ENCODE data around the gene C1QTNF9.

The C1QTNF9 gene

DNA sequence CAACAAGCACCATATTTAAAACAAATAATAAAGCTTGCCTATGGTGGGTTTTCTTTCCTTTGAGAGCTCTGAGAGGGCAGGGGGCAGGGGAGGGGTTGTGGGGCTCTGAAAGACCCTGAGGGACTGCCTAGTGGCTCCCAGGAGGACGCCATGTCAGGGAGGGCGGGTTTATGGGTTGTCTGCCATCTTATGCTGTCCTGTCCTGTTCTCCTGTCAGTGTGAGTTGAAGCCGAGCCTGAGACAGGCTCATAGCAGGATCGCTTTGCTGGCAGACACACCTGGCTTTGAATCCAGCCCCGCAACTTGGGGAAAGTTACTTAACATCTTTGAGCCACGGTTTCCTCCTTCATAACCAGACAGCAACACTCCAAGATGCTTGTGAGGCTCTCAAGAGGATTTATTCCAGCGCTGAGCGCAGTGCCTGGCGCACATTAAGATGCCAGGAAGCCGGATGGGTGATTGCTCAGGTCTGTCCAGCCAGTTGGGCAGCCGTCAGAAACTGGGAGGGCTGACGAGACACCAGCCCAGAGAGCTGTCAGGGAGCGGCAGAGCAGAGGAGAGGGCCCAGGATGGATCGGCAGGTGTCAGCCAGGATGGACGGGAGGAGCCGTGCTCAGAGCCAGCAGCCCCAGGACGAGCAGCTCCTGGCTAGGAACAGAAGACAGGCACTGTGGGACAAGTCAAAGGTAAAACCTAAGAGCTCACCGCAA is 36.8 kb upstream of the C1QTNF9 start:
- Histone ChIP-seq H3K36me3 (ENCODE audit: insufficient read depth, low read length) (no peaks in the 10 kb centered on the region), H2AFZ (ENCODE audit: low read length, unreplicated experiment) (peak overlapping the region; percentile 93), H3K79me2 (ENCODE audit: control insufficient read depth, insufficient read depth, low read length, unreplicated experiment) (no peaks in the 10 kb centered on the region), H3K4me1 (ENCODE audit: control insufficient read depth, insufficient read depth, low read length, unreplicated experiment) (peaks cover 22% of the 10 kb centered on the region), H3K27me3 (ENCODE audit: insufficient read depth, low read length) (no peaks in the 10 kb centered on the region), H3K27ac (ENCODE audit: low read depth, low read length) (peak overlapping the region; percentile 53), H3K4me3 (ENCODE audit: low read depth, low read length) (peak overlapping the region; percentile 79)

GRCh38 chr13:24273926-24274325 is 35.5 kb upstream of the C1QTNF9 start:
- Histone ChIP-seq H3K79me2 (ENCODE audit: control insufficient read depth, insufficient read depth, low read length, unreplicated experiment) (no peaks in the 10 kb centered on the region), H2AFZ (ENCODE audit: low read length, unreplicated experiment) (no peak overlapping the region), H3K27ac (ENCODE audit: low read depth, low read length) (no peak overlapping the region), H3K36me3 (ENCODE audit: insufficient read depth, low read length) (no peaks in the 10 kb centered on the region), H3K27me3 (ENCODE audit: insufficient read depth, low read length) (no peaks in the 10 kb centered on the region), H3K4me3 (ENCODE audit: low read depth, low read length) (no peak overlapping the region), H3K4me1 (ENCODE audit: control insufficient read depth, insufficient read depth, low read length, unreplicated experiment) (peaks cover 17% of the 10 kb centered on the region)

DNA sequence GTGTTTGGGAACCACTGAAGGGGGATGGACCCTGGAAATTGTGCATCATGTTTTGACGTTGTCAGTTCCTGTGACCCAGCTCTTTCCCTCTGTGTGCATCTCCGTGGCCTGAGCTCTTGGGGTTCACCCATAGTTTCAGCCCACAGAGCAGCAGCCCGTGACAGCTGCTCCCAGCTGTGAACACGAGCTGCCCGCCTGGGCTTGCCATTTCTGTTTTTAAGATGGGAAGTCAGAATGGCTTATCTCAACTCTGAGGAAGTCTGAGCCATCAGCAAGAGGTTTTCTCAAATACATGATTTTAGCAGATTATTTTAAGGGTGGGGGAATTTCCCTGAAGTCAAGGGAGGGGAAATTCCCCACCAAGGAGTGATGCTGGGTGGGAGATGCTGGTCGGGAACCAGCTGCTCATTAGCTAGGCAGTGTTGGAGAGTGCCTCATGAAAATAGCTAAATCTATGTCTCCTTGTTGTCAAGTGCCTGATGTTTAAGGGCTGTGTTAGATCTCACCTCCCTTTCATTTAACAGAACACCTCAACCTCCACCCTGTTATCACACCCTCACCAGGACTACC is 34.8 kb upstream of the C1QTNF9 start:
- Histone ChIP-seq H2AFZ (ENCODE audit: low read length, unreplicated experiment) (no peak overlapping the region), H3K4me3 (ENCODE audit: low read depth, low read length) (no peak overlapping the region)

DNA sequence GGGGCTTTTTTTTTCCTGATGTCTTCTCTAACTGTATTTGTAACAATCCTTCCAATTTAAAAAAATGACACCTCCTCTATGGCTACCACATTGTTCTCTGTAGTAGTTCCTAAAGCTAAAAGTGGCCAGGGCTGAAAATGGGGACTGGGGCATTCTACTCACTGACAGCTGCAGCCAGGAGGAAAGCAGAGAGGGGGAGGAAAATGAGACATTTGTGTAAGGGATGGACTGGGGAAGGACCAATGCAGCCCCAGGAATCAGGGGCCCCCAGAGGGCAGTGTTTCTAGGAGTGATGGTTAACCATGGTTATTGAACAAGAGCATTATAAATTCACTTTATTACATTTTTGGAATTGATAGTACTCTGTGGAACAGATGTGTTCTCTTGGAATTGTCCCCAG is 34.3 kb upstream of the C1QTNF9 start:
- H3K27me3 ChIP-seq (ENCODE audit: insufficient read depth, low read length), result no peaks in the 10 kb centered on the region
- H3K4me1 ChIP-seq (ENCODE audit: control insufficient read depth, insufficient read depth, low read length, unreplicated experiment), result peaks cover 15% of the 10 kb centered on the region
- no peak overlapping the region for H3K4me3 ChIP-seq (ENCODE audit: low read depth, low read length)
- H3K79me2 ChIP-seq (ENCODE audit: control insufficient read depth, insufficient read depth, low read length, unreplicated experiment), result no peaks in the 10 kb centered on the region
- no peak overlapping the region for H2AFZ ChIP-seq (ENCODE audit: low read length, unreplicated experiment)
- H3K27ac ChIP-seq (ENCODE audit: low read depth, low read length), result no peak overlapping the region
- no peaks in the 10 kb centered on the region for H3K36me3 ChIP-seq (ENCODE audit: insufficient read depth, low read length)

More for the DNA sequence above, 34.8 kb upstream of the C1QTNF9 start:
- H3K27me3 ChIP-seq (ENCODE audit: insufficient read depth, low read length), result no peaks in the 10 kb centered on the region
- H3K79me2 ChIP-seq (ENCODE audit: control insufficient read depth, insufficient read depth, low read length, unreplicated experiment), result no peaks in the 10 kb centered on the region
- H3K27ac ChIP-seq (ENCODE audit: low read depth, low read length), result no peak overlapping the region
- H3K36me3 ChIP-seq (ENCODE audit: insufficient read depth, low read length), result no peaks in the 10 kb centered on the region
- H3K4me1 ChIP-seq (ENCODE audit: control insufficient read depth, insufficient read depth, low read length, unreplicated experiment), result peaks cover 17% of the 10 kb centered on the region

- H2AFZ ChIP-seq (ENCODE audit: low read length, unreplicated experiment), result no peak overlapping the region
- H3K27ac ChIP-seq (ENCODE audit: low read depth, low read length), result no peak overlapping the region
- no peaks in the 10 kb centered on the region for H3K79me2 ChIP-seq (ENCODE audit: control insufficient read depth, insufficient read depth, low read length, unreplicated experiment)
- H3K4me1 ChIP-seq (ENCODE audit: control insufficient read depth, insufficient read depth, low read length, unreplicated experiment), result peaks cover 9% of the 10 kb centered on the region
- no peaks in the 10 kb centered on the region for H3K27me3 ChIP-seq (ENCODE audit: insufficient read depth, low read length)
- no peaks in the 10 kb centered on the region for H3K36me3 ChIP-seq (ENCODE audit: insufficient read depth, low read length)
- no peak overlapping the region for H3K4me3 ChIP-seq (ENCODE audit: low read depth, low read length)
Measured at GRCh38 chr13:24276306-24276705, 33.1 kb upstream of the C1QTNF9 start.

DNA sequence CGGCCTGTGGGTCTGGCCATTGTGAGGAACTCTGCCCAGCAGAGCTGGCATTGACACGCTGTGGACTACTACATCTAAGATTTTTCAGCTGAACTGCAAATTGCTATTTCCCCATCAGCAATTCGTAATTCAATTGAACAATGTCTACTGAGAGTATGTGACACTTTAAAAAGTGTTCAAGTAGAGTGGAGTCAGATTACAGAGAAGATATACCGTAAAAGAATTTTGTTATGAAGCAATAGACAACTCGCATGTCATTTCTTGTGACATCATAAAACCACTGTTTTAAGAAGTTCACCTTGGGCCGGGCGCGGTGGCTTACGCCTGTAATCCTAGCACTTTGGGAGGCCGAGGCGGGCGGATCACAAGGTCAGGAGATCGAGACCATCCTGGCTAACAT is 32.5 kb upstream of the C1QTNF9 start:
- no peak overlapping the region for H3K27ac ChIP-seq (ENCODE audit: low read depth, low read length)
- H3K36me3 ChIP-seq (ENCODE audit: insufficient read depth, low read length), result no peaks in the 10 kb centered on the region
- H3K79me2 ChIP-seq (ENCODE audit: control insufficient read depth, insufficient read depth, low read length, unreplicated experiment), result no peaks in the 10 kb centered on the region
- H2AFZ ChIP-seq (ENCODE audit: low read length, unreplicated experiment), result no peak overlapping the region
- H3K27me3 ChIP-seq (ENCODE audit: insufficient read depth, low read length), result no peaks in the 10 kb centered on the region
- H3K4me1 ChIP-seq (ENCODE audit: control insufficient read depth, insufficient read depth, low read length, unreplicated experiment), result peaks cover 9% of the 10 kb centered on the region
- H3K4me3 ChIP-seq (ENCODE audit: low read depth, low read length), result no peak overlapping the region

- no peaks in the 10 kb centered on the region for H3K79me2 ChIP-seq (ENCODE audit: control insufficient read depth, insufficient read depth, low read length, unreplicated experiment)
- H3K4me3 ChIP-seq (ENCODE audit: low read depth, low read length), result no peak overlapping the region
- H3K27me3 ChIP-seq (ENCODE audit: insufficient read depth, low read length), result no peaks in the 10 kb centered on the region
- H3K27ac ChIP-seq (ENCODE audit: low read depth, low read length), result no peak overlapping the region
- no peak overlapping the region for H2AFZ ChIP-seq (ENCODE audit: low read length, unreplicated experiment)
- H3K36me3 ChIP-seq (ENCODE audit: insufficient read depth, low read length), result no peaks in the 10 kb centered on the region
- H3K4me1 ChIP-seq (ENCODE audit: control insufficient read depth, insufficient read depth, low read length, unreplicated experiment), result no peaks in the 10 kb centered on the region
Measured at GRCh38 chr13:24277761-24278160, 31.6 kb upstream of the C1QTNF9 start.

DNA sequence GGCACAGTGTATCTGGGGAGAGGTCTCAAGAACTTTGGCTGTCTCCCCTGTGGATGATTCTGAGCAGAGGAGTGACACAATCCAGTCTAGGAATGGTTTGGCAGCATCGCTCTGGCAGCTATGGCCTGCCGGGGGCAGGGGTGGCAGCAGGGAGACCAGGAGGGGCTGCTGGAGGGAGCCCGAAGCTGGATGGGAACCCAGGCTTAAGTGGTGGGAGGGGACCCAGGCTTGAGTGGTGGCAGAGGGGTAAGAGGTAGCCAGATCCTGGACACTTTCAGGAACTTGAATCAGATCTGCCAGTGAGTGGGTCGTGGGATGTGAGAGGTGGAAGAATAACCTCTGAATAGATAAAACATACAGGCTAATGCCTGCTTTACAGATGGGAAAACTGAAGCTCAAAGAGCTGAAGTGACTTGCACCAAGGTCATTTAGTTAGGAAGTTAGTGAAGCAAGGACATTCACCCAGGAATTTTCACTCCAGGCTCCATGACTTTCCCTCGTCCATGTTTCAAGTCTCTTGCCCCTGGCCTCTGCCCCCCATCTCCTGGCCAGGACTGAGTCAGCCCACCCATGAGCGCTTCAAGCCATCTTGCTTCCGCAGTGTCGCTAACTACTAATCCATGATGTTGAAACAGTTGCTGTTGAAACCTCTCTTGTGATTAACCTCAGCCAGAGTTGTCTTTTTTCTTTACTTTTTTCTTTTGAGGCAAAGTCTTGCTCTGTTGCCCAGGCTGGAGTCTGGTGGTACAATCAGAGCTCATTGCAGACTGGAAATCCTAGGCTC is 29.9 kb upstream of the C1QTNF9 start:
- Histone ChIP-seq H3K36me3 (ENCODE audit: insufficient read depth, low read length) (no peaks in the 10 kb centered on the region), H3K4me1 (ENCODE audit: control insufficient read depth, insufficient read depth, low read length, unreplicated experiment) (no peaks in the 10 kb centered on the region), H3K27ac (ENCODE audit: low read depth, low read length) (no peak overlapping the region), H3K27me3 (ENCODE audit: insufficient read depth, low read length) (no peaks in the 10 kb centered on the region), H3K4me3 (ENCODE audit: low read depth, low read length) (no peak overlapping the region), H3K79me2 (ENCODE audit: control insufficient read depth, insufficient read depth, low read length, unreplicated experiment) (no peaks in the 10 kb centered on the region), H2AFZ (ENCODE audit: low read length, unreplicated experiment) (no peak overlapping the region)

GRCh38 chr13:24280720-24281119 is 28.7 kb upstream of the C1QTNF9 start:
- H3K4me1 ChIP-seq (ENCODE audit: control insufficient read depth, insufficient read depth, low read length, unreplicated experiment), result no peaks in the 10 kb centered on the region
- H3K4me3 ChIP-seq (ENCODE audit: low read depth, low read length), result no peak overlapping the region
- no peak overlapping the region for H2AFZ ChIP-seq (ENCODE audit: low read length, unreplicated experiment)
- no peaks in the 10 kb centered on the region for H3K36me3 ChIP-seq (ENCODE audit: insufficient read depth, low read length)
- no peak overlapping the region for H3K27ac ChIP-seq (ENCODE audit: low read depth, low read length)
- no peaks in the 10 kb centered on the region for H3K27me3 ChIP-seq (ENCODE audit: insufficient read depth, low read length)
- no peaks in the 10 kb centered on the region for H3K79me2 ChIP-seq (ENCODE audit: control insufficient read depth, insufficient read depth, low read length, unreplicated experiment)

DNA sequence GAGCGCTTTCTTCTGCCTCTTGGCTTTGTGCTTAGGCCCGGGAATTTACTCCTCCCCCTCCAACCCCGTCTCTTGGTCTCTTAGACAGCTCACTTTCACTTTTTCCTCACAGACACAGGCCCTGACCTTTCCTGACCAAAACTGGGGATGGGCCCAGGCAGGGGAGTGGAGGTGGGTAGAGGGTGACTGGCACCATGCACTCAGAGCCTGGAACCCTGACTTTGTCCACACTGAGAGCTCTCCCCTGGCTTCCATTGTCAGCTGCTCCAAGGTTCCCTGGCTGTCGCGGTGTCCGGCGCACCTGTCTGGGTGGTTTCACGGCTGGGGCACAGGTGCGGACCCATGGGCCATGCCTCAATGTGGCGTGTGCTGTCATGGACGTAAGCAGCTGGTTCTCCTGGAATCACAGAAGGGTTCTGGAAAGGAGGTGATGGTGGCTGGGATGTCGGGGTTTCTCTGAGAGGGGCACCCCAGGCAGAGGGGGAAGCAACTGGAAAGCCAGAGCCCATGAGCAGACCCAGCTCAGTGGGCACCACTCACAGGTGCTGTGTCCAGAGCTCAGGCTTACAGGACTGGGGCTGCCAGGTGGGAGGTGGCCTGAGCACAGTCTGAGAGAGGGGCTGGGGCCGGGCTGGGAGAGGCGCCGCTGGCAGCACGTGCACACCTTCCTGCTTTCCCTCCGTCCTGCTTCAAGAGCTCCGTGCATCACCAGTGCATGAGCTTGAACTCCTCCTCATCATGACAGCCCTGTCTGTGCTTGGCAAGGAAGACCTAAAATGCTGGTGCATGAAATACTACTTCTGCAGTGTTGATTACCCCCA is 28.0 kb upstream of the C1QTNF9 start:
- H3K4me1 ChIP-seq (ENCODE audit: control insufficient read depth, insufficient read depth, low read length, unreplicated experiment), result no peaks in the 10 kb centered on the region
- no peak overlapping the region for H3K27ac ChIP-seq (ENCODE audit: low read depth, low read length)
- no peaks in the 10 kb centered on the region for H3K79me2 ChIP-seq (ENCODE audit: control insufficient read depth, insufficient read depth, low read length, unreplicated experiment)
- no peaks in the 10 kb centered on the region for H3K27me3 ChIP-seq (ENCODE audit: insufficient read depth, low read length)
- no peak overlapping the region for H3K4me3 ChIP-seq (ENCODE audit: low read depth, low read length)
- H2AFZ ChIP-seq (ENCODE audit: low read length, unreplicated experiment), result no peak overlapping the region
- H3K36me3 ChIP-seq (ENCODE audit: insufficient read depth, low read length), result no peaks in the 10 kb centered on the region

Measured in ACC112 (cell line).